CD4-positive, alpha-beta T cell treated with Interleukin-1 beta for 1 hour (primary cell): Measurements from ENCODE around the gene REM2.

Source experiments
- DNase-seq, 2 donors: peaks; one replicate each; pipeline ENCODE4 v3.0.0-alpha.2; 2020 to 2022

REM2 gene, protein sequence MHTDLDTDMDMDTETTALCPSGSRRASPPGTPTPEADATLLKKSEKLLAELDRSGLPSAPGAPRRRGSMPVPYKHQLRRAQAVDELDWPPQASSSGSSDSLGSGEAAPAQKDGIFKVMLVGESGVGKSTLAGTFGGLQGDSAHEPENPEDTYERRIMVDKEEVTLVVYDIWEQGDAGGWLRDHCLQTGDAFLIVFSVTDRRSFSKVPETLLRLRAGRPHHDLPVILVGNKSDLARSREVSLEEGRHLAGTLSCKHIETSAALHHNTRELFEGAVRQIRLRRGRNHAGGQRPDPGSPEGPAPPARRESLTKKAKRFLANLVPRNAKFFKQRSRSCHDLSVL

DNA sequence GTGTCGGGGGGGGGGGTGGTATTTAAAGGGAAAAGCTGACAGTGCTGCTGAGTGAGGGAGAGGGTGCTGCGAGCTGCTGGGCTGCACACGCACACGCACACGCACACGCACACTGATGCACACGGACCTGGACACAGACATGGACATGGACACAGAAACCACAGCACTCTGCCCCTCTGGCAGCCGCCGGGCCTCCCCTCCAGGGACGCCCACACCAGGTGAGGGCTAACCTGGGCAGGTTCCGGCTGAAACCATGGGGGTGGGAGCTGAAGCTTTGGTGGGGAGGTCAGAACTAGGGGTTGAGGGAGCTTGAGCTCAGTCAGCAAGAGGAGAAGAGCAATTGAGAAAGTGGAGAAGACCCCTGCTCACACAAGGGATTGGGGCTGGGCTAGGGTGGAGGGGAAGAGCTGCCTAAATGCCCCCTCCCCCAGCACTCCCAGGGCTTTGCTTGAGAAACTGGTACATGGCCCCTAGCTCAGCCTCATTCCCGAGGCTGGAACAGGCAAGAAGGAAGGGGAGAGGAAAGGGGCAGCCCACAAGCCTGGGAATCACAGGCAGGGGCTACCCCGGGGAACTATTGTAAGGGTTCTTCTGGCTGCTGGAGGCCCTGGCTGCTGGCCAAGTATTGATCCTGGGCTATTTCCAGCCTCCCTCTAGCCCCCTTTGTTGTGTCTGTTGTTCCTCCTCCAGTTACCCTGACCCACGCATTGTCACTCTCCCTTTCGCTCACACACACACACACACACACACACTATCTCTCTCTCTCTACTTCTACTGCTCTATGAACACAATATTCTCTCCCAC is at the start of gene REM2:
REM2 (plus strand) TSS at position 50 of the 804 bp plus-strand sequence; CDS start at position 116, 66 bp downstream.
- DNase-seq, result no peak

DNA sequence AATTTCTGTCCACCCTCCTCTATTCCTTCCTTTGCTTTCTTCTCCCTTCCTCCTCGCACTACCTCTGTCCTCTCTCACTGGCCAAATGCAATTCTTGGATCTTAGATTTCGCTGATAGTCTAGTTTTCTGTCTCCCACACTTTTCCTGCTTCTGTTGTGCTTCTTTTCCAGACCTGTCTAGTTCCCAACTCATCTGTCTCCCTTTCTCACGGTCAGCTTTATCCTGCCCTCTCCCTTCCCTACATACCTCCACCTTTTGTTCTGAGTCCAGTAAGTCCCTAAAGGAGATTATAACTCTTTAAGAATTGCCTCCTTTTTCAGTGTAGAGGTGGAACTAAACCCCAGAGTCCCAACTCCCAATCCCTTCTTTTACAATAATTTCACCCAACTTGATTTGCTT is 47.5 kb upstream of the REM2 start:
- DNase-seq, result no peak

DNA sequence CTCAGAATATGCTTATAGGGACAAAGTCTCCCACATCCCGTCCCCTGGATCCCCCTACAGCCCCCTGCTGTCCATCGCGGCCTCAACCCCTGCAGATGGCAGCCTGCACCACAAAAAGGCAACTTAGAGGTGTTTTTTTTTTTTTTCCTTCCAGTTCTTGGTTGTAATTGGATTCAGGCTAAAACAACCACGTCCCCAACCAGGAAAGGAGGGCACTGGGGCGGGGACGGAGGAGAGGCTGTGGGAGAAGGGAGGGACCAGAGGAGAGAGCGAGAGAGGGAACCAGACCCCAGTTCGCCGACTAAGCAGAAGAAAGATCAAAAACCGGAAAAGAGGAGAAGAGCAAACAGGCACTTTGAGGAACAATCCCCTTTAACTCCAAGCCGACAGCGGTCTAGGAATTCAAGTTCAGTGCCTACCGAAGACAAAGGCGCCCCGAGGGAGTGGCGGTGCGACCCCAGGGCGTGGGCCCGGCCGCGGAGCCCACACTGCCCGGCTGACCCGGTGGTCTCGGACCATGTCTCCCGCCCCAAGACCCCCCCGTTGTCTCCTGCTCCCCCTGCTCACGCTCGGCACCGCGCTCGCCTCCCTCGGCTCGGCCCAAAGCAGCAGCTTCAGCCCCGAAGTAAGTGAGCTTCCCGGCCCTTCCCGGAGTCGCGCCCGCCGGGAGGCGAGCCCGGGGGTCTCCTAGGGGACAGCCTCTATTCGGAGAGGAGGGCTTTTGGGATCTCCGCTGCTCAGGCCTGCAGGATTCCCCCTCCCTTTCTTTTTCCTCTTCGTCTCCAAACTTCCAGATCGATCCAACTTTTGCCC is 46.5 kb upstream of the REM2 start, which contains the start of gene MMP14:
MMP14 (plus strand) TSS at position 285 of the 813 bp plus-strand sequence; CDS start at position 518, 233 bp downstream.
- no peak for DNase-seq

DNA sequence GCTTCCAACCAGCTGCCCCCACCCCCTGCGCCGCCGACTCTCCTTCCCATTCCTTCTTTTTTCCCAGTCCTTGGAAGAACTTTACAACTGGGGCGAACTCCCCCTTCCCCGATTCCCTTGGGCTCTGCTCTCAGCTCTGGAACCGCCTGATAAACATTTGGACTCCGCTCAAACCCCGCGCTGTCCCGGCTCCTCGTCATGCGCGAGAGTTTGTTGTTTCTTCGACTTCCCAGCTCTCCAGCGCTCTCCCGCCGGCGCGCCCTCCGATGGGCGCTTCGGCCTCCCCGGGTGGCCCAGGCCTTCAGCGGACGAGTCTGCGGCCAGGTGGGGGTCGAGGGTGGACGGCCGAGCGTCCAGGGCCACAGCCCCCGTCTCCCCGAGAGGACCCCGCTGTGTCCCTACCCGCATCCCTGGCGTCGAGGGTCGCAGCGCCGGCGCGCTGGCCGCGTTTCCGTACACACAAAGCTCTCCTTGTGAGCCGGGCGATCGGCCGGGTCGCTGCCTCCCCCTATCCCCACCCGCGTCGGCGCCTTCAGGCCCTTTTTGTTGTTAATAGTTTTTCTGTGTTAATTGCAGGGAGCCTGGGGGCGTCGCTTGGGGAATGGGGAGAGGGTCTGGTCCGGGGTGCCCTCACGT is 45.8 kb upstream of the REM2 start:
- DNase-seq, result no peak

DNA sequence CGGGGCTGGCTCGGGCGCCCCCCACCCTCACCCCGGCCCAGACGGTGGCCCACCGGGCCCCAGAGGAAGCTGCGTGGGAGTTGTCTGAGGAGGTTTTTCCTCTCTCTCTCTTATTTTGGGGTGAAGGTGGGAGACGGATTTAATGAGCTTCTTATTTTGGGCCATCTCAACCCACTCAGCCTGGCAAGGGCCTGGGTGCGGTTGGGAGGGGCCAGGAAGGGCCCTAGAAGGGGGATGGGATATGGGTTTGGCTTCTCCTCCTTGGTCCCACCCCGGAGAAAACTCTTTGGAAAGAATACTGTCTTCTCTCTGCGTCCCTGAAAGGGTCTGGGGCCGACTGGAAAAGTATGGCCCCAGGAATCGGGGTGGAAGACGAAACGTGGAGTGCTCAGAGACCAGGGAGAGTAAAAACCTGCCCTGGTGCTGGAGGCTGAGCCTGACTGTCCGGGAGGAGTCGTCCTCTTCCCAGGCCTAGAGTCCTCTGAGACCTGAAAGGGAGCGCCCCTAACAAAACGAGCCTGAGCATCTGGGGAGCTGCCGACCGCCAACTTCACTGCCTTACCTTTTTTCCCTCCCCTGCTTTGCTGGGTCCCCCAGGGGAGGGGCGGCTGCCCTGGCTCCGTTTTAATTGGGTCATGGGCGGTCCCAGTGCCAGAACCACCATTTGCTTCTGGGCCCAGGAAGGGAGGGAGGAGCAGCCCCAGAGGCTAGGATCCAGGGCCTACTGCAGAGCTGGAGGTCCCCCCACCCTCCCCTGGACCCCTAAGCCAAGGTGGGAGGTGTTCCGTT is 45.1 kb upstream of the REM2 start:
- no peak for DNase-seq

DNA sequence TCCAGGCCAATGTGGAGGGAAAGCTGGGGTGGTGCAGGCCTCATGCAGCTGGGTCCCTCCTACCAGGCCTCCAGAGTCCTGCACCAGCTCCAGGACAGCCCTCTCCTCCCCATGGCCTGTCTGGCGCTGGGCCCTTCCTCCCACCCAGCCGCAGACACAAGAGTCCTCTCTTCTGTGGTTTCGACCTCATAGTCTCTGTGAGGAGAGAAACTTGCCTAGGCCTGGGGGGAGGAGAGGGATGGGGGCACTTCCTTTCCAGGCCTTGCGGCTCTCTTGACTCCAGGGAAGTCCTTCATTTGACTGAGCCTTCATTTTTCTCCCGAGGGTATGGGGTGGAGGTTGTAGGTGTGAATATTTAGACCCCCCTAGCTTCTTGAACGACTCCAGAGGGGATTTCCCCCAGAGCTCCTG is 44.4 kb upstream of the REM2 start:
- no peak for DNase-seq

DNA sequence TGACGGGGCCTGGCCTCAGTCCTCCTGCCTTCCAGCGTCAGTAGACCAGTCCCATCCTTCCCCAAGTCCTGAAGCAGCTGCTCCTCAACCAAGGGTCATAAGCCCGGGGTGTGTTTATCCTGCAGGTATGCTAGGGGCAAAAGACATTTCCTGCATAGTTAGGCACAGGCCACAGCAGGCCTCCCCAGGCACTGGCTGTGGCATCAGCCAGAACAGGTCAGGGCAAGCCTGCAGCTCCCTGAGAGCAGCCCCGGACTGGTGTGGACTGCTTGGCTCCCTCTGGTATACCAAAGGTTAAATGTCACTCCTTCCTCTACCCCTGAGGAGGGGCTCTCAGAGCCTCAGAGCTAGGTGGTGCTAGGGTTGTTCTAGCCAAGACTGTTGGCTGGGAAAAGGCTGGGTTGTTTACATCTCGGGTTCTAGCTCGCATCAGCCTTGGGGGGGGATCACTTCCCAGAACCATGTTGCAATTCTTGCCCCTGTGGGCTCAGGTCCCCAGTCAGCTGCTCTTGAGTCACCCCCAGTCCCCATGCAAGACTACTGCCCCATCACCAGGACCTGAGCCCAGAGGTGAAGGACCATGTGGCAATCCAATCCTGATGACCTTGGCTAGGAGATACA is 43.8 kb upstream of the REM2 start:
- DNase-seq, result no peak

DNA sequence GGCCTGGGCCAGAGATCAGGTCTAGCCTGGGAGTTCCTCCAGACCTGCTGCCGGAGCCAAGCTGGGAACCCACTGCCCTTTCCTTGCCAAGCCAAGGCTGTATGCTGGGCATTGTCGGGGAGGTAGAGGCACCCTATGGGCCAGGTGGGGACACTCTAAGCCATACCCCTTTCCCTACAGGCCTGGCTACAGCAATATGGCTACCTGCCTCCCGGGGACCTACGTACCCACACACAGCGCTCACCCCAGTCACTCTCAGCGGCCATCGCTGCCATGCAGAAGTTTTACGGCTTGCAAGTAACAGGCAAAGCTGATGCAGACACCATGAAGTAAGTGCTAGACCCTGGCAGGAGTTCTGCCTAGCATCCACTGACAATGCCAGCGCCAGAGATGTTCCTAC is 41.7 kb upstream of the REM2 start:
- no peak for DNase-seq

DNA sequence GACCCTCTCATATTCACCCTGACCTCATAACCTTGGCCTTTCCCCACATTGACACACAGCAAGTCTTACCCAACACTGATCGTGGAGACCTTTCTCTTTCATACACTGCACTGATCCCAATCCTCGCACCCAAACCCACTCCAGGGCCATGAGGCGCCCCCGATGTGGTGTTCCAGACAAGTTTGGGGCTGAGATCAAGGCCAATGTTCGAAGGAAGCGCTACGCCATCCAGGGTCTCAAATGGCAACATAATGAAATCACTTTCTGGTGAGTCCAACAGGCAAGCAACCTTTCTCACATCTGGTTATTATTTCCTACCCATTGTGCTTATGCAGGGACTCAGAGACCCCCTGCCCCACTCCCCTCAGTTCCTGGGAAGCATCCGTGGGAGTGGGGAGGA is 41.3 kb upstream of the REM2 start:
- no peak for DNase-seq

DNA sequence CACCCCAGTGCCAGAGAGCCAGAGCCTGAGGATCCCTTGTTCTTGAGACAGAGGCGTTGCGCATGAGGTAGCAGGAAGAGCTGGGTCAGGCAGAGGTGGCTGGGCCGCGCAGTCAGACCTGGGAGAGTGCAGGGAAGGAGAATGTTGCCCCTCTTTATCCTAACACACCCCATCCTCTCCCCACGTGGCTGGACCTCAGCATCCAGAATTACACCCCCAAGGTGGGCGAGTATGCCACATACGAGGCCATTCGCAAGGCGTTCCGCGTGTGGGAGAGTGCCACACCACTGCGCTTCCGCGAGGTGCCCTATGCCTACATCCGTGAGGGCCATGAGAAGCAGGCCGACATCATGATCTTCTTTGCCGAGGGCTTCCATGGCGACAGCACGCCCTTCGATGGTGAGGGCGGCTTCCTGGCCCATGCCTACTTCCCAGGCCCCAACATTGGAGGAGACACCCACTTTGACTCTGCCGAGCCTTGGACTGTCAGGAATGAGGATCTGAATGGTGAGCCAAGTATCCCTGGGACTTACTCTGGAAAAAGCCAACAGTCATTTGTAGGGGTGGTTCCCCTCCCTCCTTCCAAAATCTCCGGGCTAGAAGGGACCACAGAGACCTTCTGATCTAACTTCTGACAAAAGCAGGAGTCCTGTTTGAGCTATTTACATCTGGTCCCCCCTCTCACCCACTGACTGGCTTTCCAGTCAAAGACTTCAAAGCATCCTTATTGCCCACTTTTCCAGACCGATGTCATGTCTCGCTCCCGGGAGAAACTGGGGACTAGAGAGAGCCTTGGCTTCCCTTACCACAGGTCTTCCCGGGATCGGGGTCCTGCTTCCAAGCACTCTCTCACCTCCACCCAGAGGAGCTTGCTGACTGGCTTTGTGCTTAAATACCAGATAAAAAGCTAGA is 40.6 kb upstream of the REM2 start:
- DNase-seq, result no peak

DNA sequence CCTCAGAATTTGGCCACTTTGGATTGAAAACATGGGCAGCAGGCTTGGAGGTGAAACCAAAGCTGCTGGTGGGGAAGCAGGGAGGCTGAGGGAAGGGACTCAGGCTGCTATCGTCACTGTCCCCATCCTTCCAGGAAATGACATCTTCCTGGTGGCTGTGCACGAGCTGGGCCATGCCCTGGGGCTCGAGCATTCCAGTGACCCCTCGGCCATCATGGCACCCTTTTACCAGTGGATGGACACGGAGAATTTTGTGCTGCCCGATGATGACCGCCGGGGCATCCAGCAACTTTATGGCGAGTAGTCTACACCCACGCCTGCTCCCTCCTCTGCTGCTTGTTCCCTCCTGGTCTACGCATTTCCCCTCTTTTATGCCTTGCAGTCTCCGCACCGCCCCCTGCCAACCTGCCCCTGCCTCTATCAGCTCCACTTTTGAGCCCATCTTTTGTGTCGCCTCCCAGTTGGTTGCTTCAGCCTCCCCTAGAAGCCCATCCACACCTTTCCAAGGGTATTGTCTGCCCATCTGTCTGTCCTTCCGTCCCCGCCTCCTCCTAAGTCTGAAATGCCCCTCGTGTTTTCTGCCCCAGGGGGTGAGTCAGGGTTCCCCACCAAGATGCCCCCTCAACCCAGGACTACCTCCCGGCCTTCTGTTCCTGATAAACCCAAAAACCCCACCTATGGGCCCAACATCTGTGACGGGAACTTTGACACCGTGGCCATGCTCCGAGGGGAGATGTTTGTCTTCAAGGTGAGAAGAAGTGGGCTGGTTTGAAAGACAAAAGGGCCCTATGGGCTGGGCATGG is 39.7 kb upstream of the REM2 start:
- DNase-seq, result no peak

DNA sequence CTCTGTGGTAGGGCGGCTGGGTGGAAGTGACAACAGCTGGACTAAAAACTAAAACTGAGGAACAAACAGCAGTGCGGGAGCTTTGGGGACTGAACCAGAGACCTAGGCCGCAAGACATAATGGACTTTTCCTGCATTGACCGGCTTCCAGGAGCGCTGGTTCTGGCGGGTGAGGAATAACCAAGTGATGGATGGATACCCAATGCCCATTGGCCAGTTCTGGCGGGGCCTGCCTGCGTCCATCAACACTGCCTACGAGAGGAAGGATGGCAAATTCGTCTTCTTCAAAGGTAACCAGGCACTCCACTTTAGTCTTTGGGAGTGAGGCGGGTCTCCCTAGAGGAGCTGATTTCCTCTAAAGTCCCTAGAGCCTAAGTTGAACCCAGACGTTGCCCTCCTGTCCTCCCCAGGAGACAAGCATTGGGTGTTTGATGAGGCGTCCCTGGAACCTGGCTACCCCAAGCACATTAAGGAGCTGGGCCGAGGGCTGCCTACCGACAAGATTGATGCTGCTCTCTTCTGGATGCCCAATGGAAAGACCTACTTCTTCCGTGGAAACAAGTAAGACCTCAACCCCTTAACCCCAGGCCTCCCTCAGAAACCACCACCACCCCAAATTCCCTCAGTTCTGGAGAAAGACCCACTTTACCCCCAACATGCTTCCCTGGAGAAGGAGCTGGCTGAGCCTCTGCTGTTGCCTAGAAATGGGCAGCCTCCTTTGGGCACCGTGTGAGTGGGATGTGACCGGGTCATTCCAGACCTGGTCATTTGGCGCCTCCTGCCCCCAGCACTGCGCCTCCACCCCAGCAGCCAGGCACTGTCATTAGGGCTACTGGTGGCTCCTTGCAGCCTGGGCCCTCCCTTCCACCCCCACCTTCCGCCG is 38.6 kb upstream of the REM2 start:
- no peak for DNase-seq

DNA sequence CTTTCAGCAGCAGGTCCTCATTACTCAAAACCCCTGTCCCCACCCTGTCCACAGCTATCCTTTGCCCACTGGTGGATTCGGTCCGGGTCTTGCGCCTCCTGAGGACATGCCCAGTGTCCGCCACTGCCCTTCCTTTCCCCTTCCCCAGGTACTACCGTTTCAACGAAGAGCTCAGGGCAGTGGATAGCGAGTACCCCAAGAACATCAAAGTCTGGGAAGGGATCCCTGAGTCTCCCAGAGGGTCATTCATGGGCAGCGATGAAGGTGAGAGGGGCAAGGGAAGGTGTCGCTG is 38.0 kb upstream of the REM2 start:
- no peak for DNase-seq

DNA sequence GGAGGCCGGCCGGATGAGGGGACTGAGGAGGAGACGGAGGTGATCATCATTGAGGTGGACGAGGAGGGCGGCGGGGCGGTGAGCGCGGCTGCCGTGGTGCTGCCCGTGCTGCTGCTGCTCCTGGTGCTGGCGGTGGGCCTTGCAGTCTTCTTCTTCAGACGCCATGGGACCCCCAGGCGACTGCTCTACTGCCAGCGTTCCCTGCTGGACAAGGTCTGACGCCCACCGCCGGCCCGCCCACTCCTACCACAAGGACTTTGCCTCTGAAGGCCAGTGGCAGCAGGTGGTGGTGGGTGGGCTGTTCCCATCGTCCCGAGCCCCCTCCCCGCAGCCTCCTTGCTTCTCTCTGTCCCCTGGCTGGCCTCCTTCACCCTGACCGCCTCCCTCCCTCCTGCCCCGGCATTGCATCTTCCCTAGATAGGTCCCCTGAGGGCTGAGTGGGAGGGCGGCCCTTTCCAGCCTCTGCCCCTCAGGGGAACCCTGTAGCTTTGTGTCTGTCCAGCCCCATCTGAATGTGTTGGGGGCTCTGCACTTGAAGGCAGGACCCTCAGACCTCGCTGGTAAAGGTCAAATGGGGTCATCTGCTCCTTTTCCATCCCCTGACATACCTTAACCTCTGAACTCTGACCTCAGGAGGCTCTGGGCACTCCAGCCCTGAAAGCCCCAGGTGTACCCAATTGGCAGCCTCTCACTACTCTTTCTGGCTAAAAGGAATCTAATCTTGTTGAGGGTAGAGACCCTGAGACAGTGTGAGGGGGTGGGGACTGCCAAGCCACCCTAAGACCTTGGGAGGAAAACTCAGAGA is 37.0 kb upstream of the REM2 start:
- no peak for DNase-seq

DNA sequence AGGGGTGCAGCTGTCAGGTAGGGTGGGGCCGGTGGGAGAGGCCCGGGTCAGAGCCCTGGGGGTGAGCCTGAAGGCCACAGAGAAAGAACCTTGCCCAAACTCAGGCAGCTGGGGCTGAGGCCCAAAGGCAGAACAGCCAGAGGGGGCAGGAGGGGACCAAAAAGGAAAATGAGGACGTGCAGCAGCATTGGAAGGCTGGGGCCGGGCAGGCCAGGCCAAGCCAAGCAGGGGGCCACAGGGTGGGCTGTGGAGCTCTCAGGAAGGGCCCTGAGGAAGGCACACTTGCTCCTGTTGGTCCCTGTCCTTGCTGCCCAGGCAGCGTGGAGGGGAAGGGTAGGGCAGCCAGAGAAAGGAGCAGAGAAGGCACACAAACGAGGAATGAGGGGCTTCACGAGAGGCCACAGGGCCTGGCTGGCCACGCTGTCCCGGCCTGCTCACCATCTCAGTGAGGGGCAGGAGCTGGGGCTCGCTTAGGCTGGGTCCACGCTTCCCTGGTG is 36.2 kb upstream of the REM2 start:
- DNase-seq, result no peak

DNA sequence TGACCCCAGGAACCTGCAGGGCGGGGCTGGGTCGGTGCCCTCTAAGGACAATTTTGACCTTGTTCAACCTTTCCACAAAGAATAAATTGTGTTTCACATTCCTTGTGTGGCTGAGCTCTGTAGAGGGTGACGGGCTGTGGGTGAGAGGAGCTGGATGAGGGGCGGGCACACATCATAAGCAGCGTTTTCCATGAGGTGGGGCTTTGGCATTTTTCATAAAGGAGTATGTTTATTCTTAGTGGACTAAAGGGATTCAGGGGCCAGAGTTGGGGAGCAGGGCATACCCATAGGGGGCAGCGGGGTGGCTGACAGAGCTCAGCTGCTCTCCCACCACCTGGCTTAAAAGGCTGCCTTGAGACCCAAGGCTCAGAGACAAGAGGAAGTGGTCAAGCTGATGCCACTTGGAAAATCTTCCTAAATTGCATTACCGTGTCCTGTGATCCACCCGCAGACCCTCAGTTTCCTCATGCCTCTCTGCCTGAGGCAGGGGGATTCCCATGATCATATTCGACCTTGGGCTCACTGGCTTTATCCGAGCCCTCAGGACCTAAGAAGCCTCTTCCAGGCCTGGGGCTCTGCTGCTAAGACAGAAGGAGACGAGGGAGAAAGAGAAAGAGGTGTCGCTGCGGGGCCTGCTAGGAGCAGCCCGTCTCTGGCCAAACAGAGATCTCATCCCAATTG is 35.2 kb upstream of the REM2 start:
- peak in 1 of 2 donors; percentile 24 for DNase-seq
